Right renal pelvis (tissue), 4 donors: ENCODE measurements around the gene SLC6A9. TPM values are rescaled to one million over a fixed set of nuclear protein-coding genes. Genes with fewer than 3 reads are reported as not detected.

Source experiments
- DNase-seq, 4 donors: peaks; one replicate each; pipeline ENCODE4 v3.0.0-alpha.2; 2013; ENCODE audit warnings: low read depth in 4 of 4, low spot score in 3 of 4, missing footprints in 1 of 4
- polyA plus RNA-seq, 4 donors: library from polyadenylated mRNA; unstranded; fragments of 120-200 nt; gene quantifications; one replicate each; pipeline ENCODE4 v1.2.1, GENCODE V29; 2013; ENCODE audit not compliant: insufficient read length in 4 of 4

The SLC6A9 gene
- 1 to 10 TPM; 5.6 to 7.7 (median 6.3) TPM for polyA plus RNA-seq

- peak; percentile 40 to 61 (median 53) for DNase-seq
Observed at GRCh38 chr1:44031252-44032169, at the start of gene SLC6A9. SLC6A9 (minus strand) TSS chr1:44031462; CDS start chr1:44024277, 7,185 bp downstream.

- DNase-seq: no peak
Observed at GRCh38 chr1:44079566-44079965, 48.3 kb upstream of the SLC6A9 start.

- DNase-seq: no peak
Observed at GRCh38 chr1:44078104-44078503, 46.8 kb upstream of the SLC6A9 start.

DNA sequence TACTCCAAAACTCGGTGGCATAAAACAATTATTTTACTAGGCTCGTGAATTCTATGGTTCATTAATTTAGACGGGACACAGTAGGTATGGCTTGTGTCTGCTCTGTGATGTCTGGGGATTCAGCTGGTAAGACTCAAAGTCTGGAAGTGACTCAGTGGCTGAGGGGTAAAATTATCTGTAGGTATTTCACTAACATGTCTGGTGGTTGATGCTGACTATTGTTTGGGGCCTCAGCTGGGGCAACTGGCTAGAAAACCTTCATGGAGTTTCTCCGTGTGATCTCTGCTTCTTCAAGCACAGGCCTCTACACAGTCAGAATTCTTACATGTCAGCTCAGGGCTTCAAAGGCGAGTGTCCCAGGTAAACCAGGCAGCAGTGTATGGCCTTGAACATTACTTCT lies 46.2 kb upstream of the SLC6A9 start:
- no peak for DNase-seq

DNA sequence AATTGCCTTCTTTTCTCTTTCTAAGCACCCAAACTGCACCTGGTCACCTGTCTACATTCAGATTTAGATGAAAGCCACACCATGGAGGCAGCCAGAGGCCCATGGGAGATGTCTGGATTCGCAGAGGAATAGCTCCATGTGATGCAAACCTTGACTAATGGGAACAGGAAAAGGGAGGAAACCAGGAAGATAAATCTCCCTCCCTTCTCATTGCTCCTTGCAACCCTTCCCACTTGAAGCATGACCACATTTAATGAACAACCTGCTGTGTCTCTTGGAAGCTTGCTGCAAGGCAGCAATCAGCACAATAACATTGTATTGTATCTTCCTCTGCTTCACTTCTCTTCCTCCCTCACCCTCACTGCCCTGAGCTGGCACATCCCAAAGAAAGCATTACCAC lies 44.8 kb upstream of the SLC6A9 start:
- DNase-seq: peak in 2 of 4 donors; percentile 23 to 54

DNA sequence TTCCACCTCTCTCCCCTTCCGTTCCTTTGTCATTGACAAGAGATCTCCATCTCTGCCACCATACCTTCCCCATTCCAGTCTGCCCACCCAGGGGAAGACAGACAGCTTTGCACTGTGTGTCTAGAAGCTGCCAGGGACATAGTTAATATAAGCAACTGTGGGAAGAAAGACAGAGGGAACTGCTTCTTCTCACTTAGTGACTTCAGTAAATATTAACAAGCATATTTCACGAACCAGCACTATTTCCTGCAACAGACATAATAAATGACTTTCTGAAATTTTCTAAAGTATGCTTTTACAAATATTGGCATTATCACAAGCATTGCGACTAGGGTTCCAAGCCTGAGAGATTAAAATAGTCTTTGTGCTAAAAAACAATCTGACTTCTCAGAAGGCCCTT lies 43.2 kb upstream of the SLC6A9 start:
- no peak for DNase-seq

- no peak for DNase-seq
Observed at GRCh38 chr1:44073528-44073927, 42.3 kb upstream of the SLC6A9 start.

GRCh38 chr1:44072821-44073220 lies 41.6 kb upstream of the SLC6A9 start:
- no peak for DNase-seq

DNA sequence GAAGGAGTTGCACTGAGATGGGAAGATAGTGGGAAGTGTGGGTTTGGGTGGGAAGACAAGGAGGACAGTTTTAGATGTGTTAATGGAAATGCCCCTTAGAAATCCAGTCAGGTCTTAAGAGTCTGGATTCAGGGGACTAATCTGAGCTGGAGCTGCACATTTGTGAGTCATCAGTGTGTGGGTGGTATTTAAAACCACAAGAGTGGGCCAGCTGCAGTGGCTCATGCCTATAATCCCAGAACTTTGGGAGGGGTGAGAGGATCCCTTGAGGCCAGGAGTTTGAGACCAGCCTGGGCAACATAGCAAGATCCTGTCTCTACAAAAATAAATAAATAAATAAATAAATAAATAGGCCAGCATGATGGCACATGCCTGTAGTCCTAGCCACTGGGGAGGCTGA lies 40.9 kb upstream of the SLC6A9 start:
- DNase-seq: no peak

- DNase-seq: no peak
Observed at GRCh38 chr1:44071461-44071860, 40.2 kb upstream of the SLC6A9 start.

- no peak for DNase-seq
Observed at GRCh38 chr1:44068442-44068921, 37.2 kb upstream of the SLC6A9 start.

GRCh38 chr1:44067266-44068250 lies 36.3 kb upstream of the SLC6A9 start:
- no peak for DNase-seq

DNA sequence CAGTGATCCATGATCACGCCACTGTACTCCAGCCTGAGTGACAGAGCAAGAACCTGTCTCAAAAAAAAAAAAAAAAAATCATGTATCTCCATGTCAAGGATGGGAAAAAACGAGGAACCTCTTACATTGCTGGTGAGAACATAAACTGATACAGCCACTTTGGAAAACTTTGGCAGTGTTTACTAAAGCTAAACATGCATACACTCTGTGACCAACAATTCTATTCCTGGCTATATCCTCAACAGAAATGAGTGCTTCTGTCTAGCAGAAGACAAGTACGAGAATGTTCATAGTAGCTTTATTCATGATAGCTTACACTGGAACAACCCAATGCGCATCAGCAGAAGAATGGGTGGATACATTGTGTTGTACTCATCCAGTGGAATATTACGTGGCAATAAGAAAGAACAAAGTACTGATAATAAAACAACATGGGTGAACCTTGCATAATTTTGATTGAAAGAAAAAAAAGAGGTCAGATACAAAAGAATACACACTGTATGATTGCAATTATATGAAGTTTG lies 31.5 kb upstream of the SLC6A9 start:
- DNase-seq: no peak

DNA sequence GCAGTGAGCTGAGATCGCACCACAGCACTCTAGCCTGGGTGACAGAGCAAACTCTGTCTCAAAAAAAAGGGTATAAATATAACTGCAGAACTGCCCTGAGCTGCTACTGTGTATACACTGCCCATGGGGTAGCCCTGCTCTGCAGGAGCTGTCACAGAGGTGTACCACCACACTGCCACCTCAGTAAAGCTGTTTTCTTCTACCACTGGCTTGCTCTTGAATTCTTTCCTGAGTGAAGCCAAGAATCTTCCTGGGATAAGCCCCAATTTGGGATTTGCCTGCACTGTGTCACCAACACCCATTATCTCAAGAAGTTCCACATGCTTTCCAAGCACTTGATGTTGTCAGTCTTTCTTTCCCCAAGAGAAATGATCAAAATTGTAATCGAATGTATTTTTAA lies 30.6 kb upstream of the SLC6A9 start:
- no peak for DNase-seq

DNA sequence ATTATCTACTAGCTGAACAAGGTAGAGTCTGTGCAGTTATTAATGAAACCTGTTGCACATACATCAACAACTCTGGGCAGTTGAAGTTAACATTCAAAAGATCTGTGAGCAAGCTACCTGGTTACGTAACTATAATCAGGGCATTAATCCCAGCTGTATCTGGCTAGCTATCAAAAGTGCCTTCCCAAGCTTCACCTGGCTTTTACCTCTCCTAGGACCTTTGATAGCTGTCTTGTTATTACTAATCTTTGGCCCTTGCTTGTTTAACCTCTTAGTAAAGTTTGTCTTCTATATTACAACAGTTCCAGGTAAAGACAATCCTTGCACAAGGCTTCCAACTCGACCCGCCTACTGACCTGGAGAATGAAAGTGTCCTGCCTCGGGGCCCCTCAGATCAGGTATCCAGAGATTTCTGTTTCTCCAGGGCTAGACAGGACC lies 29.6 kb upstream of the SLC6A9 start:
- no peak for DNase-seq

DNA sequence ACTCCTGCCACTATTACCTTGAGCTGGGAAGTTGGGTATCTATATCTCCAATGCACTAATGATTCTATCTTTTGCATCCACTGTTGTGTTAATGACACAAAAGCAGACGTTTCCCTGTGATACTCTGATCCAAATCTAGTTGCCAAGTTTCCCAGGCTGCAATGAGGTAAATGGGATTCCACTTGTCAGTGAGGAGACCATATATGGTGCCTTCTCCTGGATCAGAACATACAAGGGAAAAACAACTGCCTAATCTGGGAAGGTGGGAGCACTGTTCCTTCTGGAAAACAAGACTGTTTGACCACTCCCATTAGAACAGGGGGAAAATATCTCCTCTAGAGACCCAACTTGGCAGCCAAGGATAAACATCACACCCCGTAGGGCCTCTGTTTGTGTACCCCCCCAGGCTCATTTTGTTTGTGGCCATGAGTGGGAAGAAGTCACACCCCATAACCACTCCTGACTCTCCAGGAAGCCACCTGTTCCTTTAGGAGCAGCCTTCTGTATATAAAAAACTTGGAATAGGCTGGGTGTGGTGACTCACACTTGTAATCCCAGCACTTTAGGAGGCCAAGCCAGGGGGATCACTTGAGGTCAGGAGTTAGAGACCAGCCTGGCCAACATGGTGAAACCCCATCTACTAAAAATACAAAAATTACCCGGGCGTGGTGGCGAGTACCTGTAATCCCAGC lies 28.5 kb upstream of the SLC6A9 start:
- DNase-seq: no peak

DNA sequence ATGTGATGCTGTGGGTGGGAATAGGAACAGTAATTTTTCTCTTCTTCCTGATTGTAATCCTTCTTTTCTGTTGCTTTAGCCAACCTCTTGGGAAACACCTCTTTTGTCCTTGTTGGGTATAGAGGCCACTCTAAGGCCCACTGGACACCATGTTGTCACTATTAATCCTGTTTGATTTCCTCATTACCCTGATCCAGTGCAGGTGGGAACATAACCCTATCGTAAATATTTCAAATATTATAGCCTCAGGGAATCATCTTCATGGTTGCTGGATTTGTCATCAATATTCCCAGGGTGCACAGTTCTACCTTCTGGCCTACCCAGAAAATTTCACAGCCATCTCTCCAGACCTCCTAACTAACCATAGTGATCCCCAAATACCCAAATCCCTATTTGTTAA lies 27.9 kb upstream of the SLC6A9 start:
- DNase-seq: no peak

DNA sequence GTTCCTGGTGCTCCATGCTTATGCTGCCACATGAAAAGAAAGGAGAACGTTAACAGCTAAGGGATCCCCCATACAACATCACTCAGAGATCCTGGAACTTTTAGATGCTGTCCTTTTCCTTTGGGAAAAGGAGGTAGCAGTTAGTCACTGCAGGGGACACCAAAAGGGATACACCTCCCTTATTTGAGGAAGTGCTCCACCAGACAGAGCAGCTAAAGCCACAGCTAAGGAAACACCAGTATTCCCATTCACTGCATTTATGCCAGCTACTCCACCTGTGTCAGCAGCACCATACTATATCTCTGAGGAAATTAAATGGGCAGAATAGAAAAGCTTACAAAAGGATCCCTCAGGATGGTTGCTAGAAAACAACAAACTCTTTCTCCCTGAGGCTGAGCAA lies 26.0 kb upstream of the SLC6A9 start:
- no peak for DNase-seq

GRCh38 chr1:44053394-44053793 lies 22.1 kb upstream of the SLC6A9 start:
- DNase-seq: no peak

DNA sequence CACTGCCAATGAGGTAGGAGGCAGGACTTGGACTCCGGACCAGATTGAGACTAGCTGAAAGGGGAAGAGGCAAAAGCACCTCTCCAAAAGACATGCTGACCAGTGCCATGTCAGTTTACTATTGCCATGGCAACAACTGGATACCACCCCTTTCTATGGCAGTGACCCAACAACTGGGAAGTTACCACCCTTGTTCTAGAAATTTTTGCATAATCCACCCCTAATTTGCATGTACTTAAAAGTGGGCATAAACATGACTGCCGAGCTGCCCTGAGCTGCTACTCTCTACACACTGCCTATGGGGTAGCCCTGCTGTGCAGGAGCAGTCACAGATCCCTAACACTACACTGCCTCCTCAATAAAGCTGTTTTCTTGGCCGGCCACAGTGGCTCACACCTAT lies 19.0 kb upstream of the SLC6A9 start:
- DNase-seq: no peak
